Endodermal cell (in vitro differentiated cells): ENCODE measurements around the gene CACNA1I. TPM values are rescaled to one million over a fixed set of nuclear protein-coding genes. Genes with fewer than 3 reads are reported as not detected.

Experiments used
- DNase-seq: peaks from one replicate; pipeline ENCODE4 v3.0.0-alpha.2; 2017
- H3K27ac ChIP-seq: 2 replicates; pipeline ENCODE4 v1.5.1; 2013; ENCODE audit warnings: mild to moderate bottlenecking, low read depth, low read length, moderate library complexity
- H3K27me3 ChIP-seq: 2 replicates; pipeline ENCODE4 v1.6.1; 2013; ENCODE audit warnings: mild to moderate bottlenecking, low read length, moderate library complexity; ENCODE audit not compliant: insufficient read depth, control insufficient read depth, poor library complexity, severe bottlenecking
- H3K36me3 ChIP-seq: 2 replicates; pipeline ENCODE4 v1.7.0; 2013; ENCODE audit warnings: mild to moderate bottlenecking, low read length, moderate library complexity; ENCODE audit not compliant: control insufficient read depth, insufficient read depth
- H3K4me1 ChIP-seq: one replicate; pipeline ENCODE4 v1.7.0; 2013; ENCODE audit warnings: low read length; ENCODE audit not compliant: control insufficient read depth, insufficient read depth
- H3K4me3 ChIP-seq: 2 replicates; pipeline ENCODE4 v1.5.1; 2013; ENCODE audit warnings: mild to moderate bottlenecking, low read length, moderate library complexity
- H3K9ac ChIP-seq: 2 replicates; pipeline ENCODE4 v1.6.1; 2013; ENCODE audit warnings: mild to moderate bottlenecking, low read length, moderate library complexity; ENCODE audit not compliant: poor library complexity, severe bottlenecking; ENCODE audit errors: extremely low read depth
- H3K9me3 ChIP-seq: 2 replicates; pipeline ENCODE4 v1.6.1; 2013; ENCODE audit warnings: mild to moderate bottlenecking, low read length, moderate library complexity; ENCODE audit not compliant: control insufficient read depth
- H3K27ac Mint-ChIP-seq: 2 replicates; pipeline ENCODE4 v1.8.0; 2020; ENCODE audit warnings: mixed read lengths
- H3K27me3 Mint-ChIP-seq: 2 replicates; pipeline ENCODE4 v1.8.0; 2021; ENCODE audit warnings: mild to moderate bottlenecking, mixed read lengths; ENCODE audit not compliant: insufficient read depth
- H3K36me3 Mint-ChIP-seq: 2 replicates; pipeline ENCODE4 v1.8.0; 2020; ENCODE audit warnings: low read depth, mixed read lengths
- H3K4me1 Mint-ChIP-seq: 2 replicates; pipeline ENCODE4 v1.8.0; 2020; ENCODE audit warnings: mixed read lengths
- H3K4me3 Mint-ChIP-seq: 2 replicates; pipeline ENCODE4 v1.8.0; 2020; ENCODE audit warnings: mild to moderate bottlenecking, moderate library complexity, mixed read lengths
- H3K9me3 Mint-ChIP-seq: 2 replicates; pipeline ENCODE4 v1.8.0; 2020; ENCODE audit warnings: mild to moderate bottlenecking, mixed read lengths
- WGBS, 2 experiments: methylation state at CpG; one replicate each; pipeline versions ENCODE4 v1.1.5 to v1.1.7; 2013; ENCODE audit warnings: missing lambda C conversion rate in 2 of 2, mixed read lengths in 1 of 2; ENCODE audit not compliant: insufficient coverage in 1 of 2, insufficient read length in 1 of 2; 5-methylcytosine and 5-hydroxymethylcytosine counted together
- total RNA-seq, 2 donors: library from RNA; stranded (reverse); fragmentation: NEBNext Ultra II Directional in 1 of 2; extraction: Animal tissue kit (Norgen Biotek cat#: 25700) in 1 of 2; gene quantifications; 2 replicates in 1 of 2; 3 replicates in 1 of 2; pipeline ENCODE4 v1.2.1, GENCODE V29; 2021
- TF ChIP-seq, protein P1 (sequence below): fragments of 200-600 bp; sonication (generic); conservative IDR thresholded peaks from 2 replicates; pipeline ENCODE4 v1.5.0; 2021; ENCODE audit warnings: antibody characterized with exemption, mild to moderate bottlenecking

CACNA1I gene
- total RNA-seq, 2 donors from 2014 or later = 1.2 to 2.2 TPM

DNA sequence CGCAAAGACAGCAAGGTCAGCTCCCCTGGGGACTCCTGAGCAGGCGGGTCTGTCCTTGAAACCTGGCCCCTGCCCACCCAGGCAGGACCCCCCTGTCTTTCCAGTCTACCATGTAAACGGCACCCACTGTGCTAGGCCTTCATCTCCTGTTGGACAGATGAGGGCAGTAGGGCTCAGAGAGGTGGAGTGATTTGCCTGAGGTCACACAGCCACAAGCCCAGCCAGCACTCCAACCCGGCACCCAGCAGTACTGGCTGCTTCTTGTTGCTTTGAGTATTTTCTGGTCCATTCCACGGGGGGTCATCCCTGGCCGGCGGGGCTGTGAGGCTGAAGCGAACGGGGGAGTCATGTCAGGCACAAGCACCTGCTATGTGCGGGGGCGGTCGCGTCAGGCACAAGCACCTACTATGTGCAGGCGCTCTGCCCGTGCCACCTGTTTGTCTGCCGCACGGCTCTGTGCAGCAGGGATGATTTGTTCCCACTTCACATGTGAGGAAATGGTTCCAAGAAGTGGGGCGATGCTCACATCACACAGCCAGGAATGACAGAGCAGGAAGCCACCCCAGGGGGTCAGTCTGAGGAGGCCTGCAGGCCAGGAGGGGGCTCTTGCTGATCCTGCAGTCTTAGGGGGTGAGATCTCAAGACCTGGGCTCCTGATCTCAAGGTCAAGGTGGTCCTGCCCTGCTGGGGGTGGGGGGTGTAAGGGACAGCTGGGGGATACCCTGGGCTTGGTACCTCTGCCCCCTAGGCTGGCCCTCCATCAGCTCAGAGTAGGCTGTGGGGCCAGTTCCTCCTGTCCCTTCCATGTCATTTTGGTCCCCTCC is 110.7 kb downstream of the CACNA1I start:
- no peaks in the 10 kb centered on the region for H3K27me3 Mint-ChIP-seq
- no peak overlapping the region for H3K4me3 Mint-ChIP-seq
- Histone ChIP-seq H3K9ac (no peak overlapping the region), H3K4me1 (no peaks in the 10 kb centered on the region), H3K27ac (no peak overlapping the region), H3K27me3 (no peaks in the 10 kb centered on the region), H3K36me3 (no peaks in the 10 kb centered on the region), H3K9me3 (no peaks in the 10 kb centered on the region), H3K4me3 (no peak overlapping the region)
- TF ChIP-seq, protein P1, sequence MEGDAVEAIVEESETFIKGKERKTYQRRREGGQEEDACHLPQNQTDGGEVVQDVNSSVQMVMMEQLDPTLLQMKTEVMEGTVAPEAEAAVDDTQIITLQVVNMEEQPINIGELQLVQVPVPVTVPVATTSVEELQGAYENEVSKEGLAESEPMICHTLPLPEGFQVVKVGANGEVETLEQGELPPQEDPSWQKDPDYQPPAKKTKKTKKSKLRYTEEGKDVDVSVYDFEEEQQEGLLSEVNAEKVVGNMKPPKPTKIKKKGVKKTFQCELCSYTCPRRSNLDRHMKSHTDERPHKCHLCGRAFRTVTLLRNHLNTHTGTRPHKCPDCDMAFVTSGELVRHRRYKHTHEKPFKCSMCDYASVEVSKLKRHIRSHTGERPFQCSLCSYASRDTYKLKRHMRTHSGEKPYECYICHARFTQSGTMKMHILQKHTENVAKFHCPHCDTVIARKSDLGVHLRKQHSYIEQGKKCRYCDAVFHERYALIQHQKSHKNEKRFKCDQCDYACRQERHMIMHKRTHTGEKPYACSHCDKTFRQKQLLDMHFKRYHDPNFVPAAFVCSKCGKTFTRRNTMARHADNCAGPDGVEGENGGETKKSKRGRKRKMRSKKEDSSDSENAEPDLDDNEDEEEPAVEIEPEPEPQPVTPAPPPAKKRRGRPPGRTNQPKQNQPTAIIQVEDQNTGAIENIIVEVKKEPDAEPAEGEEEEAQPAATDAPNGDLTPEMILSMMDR = no peak
- no peak for DNase-seq
- no peak overlapping the region for H3K27ac Mint-ChIP-seq
- no peaks in the 10 kb centered on the region for H3K36me3 Mint-ChIP-seq
- H3K4me1 Mint-ChIP-seq = no peaks in the 10 kb centered on the region
- 90 to 98% methylated on average over 14 to 18 of the region's 18 CpGs for WGBS, 2 experiments
- no peaks in the 10 kb centered on the region for H3K9me3 Mint-ChIP-seq

DNA sequence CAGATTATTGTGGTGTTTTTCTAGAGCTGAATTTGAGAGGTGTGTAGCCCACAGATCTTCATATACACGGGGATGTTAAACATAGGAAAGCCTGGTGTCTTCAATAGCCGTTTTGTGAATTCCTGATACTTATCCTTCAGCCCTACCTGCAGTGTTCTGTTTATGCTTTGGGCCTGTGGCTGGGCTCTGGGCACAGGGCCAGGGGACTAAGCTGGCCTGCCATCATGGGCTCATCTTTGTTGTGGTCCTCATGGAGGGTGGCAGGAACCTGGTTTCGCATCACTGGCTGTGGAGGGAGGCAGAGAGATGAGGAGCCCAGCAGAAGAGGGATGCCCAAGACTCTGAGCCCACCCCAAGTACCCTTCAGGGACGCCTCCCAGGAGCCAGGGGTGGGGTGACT is 112.4 kb downstream of the CACNA1I start:
- TF ChIP-seq, protein P1 = no peak
- DNase-seq = no peak
- no peak overlapping the region for H3K9ac ChIP-seq
- H3K4me3 ChIP-seq = no peak overlapping the region
- no peaks in the 10 kb centered on the region for H3K36me3 Mint-ChIP-seq
- H3K9me3 ChIP-seq = no peaks in the 10 kb centered on the region
- no peaks in the 10 kb centered on the region for H3K4me1 ChIP-seq
- no peak overlapping the region for H3K27ac Mint-ChIP-seq
- no peaks in the 10 kb centered on the region for H3K27me3 ChIP-seq
- H3K27ac ChIP-seq = no peak overlapping the region
- no peaks in the 10 kb centered on the region for H3K4me1 Mint-ChIP-seq
- H3K4me3 Mint-ChIP-seq = no peak overlapping the region
- 88 to 100% methylated on average over 2 to 4 of the region's 4 CpGs for WGBS, 2 experiments
- H3K9me3 Mint-ChIP-seq = no peaks in the 10 kb centered on the region
- no peaks in the 10 kb centered on the region for H3K27me3 Mint-ChIP-seq
- no peaks in the 10 kb centered on the region for H3K36me3 ChIP-seq

- no peaks in the 10 kb centered on the region for H3K4me1 ChIP-seq
- no peak overlapping the region for H3K9ac ChIP-seq
- Mint-ChIP-seq H3K27ac (no peak overlapping the region), H3K4me3 (no peak overlapping the region), H3K4me1 (no peaks in the 10 kb centered on the region), H3K36me3 (no peaks in the 10 kb centered on the region), H3K9me3 (no peaks in the 10 kb centered on the region), H3K27me3 (no peaks in the 10 kb centered on the region)
- H3K27ac ChIP-seq = no peak overlapping the region
- no peaks in the 10 kb centered on the region for H3K27me3 ChIP-seq
- H3K9me3 ChIP-seq = no peaks in the 10 kb centered on the region
- no peaks in the 10 kb centered on the region for H3K36me3 ChIP-seq
- DNase-seq = no peak
- TF ChIP-seq, protein P1 = no peak
- H3K4me3 ChIP-seq = no peak overlapping the region
- WGBS, 2 experiments = 95 to 100% methylated on average over 1 to 4 of the region's 5 CpGs
These were observed 113.1 kb downstream of the CACNA1I start for GRCh38 chr22:39683639-39684038.
